HG02623 (cell line): ENCODE data around the gene RHBDF1.

Experiments used
- ATAC-seq: cut with Tn5 transposase; IDR thresholded peaks from one replicate; pipeline ENCODE4 v1.9.1; 2021; ENCODE audit warnings: moderate library complexity; ENCODE audit not compliant: unreplicated experiment

The RHBDF1 gene

DNA sequence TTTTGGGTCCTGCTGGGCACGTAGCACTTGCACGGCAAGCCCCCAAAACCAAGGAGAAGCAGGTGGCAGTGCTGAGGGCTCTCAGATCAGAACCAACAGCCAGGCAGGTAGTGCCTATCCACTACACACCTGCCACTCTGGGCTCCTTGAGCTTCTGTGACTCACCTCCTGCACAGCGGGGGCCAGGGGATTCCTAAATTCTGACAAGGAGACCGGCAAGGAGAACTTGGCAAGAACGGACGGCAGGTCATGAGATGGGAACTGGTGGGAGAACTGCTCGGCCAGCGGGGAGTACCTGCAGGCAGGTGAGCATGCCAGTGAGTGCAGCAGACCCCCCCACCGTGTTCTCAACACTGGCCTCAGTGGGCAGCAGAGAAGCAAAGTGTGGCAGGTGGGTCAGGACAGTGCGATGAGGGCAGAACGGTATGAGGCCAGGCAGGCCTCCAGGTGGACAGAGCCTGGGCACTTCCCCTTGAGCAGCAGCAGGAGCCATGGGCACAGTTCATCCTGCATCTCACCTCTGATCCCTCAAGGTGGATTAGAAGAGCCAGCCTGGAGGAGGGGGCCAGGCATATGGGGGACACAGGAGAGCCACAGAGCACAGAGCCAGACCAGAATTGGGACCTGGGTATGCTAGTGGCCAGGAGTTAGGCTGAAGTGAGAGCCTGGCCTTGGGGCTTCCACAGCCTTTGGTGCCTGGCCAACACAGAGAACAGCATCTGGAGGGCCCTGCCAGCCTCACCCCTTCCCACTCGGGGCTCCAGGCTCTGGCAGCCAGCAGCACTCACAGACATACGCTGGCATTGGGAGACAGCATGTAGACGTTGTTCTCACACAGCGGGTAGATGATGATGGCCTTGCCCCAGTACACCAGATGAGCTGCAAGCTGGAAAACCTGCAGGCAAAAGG lies 20.3 kb upstream of the RHBDF1 start:
- no peak for ATAC-seq

DNA sequence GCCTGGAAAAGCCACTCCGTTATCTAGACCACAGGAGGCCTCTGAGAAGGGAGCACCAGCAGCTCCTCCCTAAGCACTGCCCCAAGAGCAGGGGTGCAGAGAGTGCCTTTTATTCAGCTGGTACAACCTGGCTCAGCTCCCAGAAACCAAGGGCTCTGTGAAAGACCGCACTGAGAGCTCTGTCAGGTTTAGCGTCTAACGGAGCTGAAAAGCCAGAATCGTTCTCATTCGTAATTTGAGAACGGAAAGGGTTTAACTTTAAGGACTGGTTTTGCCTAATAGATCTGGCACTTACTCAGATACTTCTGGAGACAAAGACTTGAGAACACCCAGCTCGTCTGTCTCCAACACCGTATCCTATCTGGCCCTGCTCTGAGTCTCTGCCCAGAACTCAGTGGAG lies 19.1 kb upstream of the RHBDF1 start:
- no peak for ATAC-seq

DNA sequence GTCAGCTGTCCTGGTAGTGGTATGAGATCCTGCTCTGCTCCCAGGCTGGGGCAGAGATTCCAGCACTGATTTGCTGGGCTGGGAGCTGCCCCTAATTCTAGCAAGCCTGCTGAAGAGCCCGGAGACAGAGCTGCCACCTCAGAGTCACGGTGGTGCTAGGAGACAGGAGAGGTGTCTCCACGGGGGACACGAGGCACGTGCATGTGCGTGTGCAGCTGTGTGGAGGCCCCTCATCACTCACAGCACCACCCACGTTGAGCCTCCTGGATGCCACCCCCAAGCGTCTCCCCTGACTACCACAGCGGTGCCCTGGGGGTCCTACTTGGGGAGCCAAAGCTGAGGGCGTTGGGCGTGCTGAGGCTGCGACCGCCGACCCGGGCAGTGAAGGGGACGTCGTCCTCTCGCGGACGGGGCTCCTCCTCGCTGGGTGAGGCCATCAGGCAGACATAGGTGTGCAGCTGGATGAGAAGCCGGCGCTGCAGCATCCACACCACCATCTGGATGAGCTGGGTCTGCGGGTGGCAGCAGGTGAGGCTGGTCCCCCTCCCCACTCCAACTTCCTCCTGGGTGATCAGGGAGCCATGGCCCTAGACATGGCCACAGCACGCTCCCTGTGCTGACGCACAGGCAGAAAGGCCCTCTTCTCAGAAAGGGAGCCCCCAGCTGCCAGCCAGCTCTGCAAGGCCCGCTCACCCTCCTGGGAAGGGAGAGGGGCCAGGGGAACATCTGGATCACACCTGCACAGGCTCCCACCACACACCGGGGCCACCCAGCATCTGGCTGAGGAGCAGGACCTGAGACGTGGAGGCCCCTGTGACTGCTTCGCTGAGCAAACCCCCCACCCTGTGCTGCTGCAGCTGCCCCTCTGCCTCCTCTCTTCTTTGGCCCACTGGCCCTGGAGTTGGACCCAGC lies 17.2 kb upstream of the RHBDF1 start:
- no peak for ATAC-seq

DNA sequence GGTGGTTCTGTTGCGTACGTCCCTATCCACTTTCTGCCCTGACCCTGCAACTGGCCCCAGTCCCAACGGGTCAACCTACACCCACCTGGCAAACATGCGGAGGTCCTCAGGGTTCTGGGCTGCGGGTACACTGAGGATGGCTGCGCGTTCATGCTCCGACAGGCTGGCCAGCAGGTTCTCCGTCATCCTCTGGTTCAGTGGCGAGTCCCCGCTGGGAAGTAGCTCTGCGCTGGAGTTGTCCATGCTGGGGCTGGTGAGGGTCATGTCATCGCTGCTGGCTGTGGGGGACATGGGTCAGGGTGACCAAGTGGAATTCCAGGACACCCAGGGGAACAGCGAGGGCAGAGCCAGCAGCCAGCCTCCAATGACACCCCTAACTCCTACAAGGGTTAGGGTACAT lies 16.2 kb upstream of the RHBDF1 start:
- ATAC-seq: no peak

DNA sequence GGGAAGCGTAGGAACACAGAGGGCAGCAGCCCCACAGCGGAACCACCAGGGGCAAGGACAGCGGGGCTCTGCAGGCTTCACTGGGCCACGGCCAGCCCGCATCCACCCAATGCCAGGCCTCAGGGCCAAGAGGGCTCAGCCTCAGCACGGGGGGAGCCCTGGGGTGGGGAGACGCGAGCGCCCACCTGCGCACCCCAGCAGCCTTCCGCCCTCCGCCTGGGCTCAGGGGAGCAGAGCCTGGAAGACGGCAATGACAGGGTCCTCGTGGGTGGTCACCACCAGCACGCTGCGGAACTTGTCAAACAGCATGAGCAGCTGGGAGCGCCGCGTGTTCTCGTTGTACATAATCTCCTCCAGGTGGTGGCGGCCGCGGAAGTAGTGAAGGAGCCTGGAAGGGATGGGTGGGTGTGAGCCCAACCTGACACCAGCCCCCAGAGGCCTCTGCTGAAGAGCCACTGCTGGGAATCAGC lies 14.1 kb upstream of the RHBDF1 start:
- no peak for ATAC-seq

DNA sequence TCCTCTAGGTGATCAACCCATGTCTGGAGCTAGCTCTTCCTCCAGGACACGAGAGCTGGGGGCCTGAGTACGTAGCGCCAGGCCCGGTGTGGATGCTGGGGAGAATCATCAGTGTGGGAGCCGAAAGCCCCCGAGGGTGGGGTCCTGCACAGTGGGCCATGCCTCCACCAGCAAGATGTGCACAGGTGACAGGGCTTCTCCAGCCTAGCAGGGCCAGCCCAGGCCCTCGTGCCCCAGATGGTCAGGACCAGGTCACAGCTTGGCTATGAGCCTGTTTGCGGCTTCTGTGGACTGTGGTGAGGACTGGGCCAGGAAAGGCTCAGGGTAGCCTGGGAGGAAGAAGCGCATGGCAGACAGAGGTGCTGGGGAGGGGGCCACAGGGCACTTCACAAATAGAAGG lies 13.4 kb upstream of the RHBDF1 start:
- no peak for ATAC-seq

DNA sequence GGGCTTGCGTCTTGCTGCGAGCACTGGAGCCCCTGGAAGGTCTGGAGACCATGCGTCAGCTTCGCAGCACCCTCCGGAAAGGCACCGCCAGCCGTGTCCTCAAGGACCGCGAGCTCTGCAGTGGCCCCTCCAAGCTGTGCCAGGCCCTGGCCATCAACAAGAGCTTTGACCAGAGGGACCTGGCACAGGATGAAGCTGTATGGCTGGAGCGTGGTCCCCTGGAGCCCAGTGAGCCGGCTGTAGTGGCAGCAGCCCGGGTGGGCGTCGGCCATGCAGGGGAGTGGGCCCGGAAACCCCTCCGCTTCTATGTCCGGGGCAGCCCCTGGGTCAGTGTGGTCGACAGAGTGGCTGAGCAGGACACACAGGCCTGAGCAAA lies 13.0 kb upstream of the RHBDF1 start:
- ATAC-seq: no peak

DNA sequence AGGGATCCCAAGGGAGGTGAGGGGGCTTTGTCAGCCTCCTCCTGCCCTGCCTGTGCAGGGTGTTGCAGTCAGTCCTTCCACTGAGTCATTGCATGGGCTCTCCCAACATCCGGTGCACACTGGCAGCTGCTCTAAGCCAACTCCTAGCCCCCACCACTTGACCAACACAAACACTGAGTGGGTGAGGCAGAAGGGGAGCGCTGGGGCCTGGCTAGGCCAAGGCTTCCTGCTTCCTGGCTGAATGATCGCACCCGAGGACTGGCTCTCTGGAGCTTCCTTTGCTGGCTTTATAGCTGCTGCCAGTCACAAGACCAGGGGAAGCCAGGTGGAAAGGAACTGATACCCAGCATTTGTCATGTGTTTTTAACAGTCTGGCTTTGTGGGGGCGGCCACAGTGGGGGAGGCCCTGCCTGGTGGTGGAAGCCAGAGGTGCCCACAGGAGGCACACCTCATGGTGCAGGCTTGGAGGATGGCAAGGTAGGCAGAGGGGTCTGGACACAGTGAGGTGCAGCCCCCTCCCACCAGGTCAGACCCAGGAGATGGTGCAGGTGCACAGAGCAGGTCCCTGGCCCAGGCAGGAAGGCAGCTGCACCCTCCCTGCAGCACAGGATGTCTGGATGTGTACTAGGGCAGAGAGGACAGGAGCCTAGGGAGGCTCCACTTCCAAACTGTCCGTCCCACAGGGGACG lies 12.4 kb upstream of the RHBDF1 start:
- ATAC-seq: peak; percentile 53

DNA sequence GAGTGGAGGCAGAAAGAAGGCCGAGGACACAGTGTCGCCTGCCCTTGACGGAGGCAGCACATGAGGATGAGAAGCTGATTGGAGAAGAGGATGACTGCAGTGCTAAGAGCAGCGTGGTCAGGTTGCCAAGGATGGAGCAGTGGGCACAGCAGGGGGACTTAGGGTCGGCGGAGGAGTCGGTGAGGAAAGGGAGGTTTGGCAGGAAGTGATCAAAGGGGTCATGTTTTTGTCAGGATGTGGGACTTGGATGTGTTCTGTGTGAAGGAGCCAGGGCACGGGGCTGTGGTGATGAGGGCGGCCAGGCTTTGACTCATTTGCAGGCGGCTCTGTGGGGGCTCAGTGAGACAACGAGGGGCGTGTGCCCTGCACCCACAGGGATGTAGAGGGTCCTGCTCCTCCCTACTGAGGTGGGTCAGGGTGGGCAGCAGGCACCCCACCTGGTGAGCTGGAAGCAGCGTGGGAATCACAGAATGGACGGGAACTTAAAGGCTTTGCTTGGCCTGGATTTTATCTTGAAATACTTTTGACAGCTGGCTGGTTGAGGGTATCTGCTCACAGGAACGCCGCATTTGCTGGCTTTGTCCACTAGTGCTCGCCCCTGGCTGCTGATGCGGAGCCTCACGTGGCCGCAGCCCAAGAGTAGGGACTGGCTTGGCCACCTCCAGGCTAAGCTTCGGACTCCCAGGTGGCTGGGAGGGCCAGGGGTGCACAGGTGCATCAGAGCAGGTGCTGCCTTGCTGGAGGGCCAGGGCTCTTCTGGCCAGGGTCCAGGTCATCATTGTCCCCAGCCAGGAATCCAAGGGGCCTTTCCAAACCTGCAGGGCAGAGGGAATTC lies 11.6 kb upstream of the RHBDF1 start:
- ATAC-seq: no peak

DNA sequence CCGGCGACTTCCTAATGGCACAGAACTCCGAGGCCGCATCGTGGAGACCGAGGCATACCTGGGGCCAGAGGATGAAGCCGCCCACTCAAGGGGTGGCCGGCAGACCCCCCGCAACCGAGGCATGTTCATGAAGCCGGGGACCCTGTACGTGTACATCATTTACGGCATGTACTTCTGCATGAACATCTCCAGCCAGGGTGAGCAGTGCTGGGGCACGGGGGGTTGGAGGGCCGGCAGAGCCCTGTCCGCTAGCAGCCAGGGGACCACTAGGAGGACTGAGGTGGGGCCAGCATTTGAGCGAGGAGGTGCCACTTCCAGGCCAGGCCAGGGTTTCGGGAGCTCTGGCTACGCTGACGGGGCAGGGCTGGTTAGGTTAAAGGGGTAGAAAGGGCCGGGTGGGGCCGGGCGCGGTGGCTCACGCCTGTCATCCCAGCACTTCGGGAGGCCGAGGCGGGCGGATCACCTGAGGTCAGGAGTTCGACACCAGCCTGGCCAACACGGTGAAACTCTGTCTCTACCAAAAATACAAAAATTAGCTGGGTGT lies 10.7 kb upstream of the RHBDF1 start:
- no peak for ATAC-seq

DNA sequence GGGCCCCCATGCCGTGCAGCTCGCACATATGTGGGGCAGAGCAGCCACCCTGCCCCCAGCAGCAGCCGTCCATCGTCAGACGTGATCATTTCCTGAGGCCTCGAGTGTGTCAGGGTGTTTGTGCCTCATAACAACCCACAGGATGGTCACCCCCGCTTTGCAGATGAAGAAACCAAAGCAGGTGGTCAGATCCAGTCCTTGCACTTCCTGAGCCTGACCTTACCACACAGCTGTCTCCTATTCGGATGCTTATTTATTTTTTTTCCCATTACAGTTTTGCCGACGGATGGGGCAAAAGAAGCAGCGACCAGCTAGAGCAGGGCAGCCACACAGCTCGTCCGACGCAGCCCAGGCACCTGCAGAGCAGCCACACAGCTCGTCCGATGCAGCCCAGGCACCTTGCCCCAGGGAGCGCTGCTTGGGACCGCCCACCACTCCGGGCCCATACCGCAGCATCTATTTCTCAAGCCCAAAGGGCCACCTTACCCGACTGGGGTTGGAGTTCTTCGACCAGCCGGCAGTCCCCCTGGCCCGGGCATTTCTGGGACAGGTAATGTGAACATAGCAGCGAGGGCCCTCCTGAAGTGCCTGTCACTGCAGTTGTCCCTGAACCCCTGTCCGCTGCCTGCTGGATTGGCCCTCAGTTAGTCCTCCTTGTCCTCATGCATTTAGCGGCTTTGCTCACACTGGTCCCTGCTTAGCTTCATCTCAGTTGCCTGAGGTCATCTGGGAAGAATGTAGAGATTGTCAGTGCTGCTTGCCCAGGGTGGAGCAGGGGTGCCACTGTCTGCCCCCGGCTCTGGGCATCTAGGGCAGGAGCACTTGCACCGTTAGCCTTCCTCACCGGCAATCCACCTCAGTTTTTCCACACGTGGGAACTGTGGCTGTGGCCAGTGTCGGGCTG lies 7.0 kb upstream of the RHBDF1 start:
- no peak for ATAC-seq

DNA sequence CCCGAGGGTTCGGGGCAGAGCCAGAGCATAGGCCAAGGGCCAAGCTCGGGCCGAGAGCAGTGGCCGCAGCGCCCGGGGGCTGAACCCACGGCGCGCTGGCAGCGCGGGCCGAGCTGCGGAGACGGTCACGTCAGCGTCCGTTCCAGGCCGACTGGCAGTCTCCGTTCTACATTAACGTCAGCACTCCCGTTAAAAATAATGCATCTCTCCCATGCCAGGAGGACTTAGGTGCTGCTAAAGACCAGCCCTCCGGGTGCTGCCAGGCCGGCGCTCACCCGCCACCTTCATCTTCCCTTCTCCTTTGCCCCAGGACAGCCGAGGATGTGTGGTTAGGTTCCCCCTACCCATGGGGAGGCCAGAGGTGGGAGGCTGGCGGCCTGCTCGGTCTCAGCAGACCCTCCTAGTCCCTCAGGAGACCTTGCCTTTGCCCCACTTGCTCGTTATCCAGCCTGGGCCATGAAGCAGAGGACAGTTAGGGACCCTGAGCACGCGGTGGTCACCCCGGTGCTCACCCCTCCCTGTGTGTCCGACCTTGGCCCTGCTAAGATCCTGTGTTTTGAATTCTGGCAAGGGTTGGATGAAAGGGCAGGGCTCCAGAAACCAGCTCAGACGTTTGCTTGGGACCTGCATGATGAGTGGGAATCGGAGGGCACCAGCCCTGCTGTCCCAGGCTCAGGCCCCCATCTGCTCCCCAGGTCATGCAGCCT lies 6.2 kb upstream of the RHBDF1 start:
- ATAC-seq: peak; percentile 21

DNA sequence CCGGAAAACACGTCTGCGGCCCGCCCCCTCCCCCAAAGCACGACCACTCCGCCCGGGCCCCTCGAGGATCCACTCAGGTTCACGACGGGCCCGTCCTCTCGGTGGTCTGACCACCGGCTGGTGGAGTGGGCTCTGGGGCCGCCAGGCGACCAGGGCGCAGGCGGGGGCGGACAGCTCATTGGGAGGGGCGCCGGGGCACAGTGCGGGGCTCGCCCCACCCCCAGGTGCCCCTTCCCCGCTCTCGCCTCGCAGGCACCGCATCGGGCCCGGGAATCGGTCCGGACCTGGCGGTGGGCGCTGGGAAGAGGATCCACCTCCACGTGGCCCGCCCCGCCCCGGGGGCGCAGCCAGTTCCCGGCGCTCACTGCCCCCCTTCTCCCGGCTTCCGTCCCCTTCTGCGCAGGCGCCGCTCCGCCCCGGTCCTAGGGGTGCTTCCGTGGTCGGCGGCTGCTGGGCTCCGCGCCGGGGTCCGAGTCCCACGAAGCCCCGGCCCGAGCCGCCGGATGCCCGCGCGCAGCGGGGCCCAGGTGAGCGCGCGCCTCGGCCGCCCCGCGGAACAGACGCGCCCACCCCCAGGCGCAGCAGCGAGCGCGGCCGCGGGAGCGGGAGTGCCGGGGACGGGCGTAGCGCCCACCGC lies 5.5 kb upstream of the RHBDF1 start, which contains the start of gene MPG:
TSS of gene MPG (plus strand) at position 419 of the 637 bp plus-strand sequence. CDS start at position 504, 85 bp downstream.
- ATAC-seq: peak; percentile 58

DNA sequence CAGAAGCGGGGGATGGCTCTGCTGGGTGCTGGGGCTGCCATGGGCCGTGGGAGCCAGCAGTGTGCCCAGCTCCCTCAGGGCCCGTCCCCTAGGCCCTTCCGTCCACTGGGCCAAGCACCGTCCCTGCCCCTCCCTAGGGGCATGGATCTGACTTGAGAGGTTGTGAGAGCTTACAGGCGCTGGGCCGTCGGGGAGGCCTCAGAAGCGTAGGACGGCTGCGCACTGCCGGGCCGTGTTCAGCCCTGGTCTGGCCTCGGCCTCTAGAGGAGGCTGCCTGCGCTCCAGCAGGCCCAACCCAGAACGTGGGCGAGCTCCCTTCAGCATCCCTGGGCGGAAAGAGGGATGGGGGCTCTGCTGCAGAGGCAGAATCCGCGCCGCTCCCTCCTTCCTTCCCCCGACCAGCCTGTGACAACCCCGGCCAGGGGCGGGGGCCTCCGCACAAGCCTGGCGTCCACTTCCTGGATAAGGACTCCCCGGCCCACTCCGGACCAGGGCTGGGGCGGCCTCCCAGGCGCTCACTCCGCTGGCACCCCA lies 4.9 kb upstream of the RHBDF1 start:
- peak; percentile 13 for ATAC-seq

DNA sequence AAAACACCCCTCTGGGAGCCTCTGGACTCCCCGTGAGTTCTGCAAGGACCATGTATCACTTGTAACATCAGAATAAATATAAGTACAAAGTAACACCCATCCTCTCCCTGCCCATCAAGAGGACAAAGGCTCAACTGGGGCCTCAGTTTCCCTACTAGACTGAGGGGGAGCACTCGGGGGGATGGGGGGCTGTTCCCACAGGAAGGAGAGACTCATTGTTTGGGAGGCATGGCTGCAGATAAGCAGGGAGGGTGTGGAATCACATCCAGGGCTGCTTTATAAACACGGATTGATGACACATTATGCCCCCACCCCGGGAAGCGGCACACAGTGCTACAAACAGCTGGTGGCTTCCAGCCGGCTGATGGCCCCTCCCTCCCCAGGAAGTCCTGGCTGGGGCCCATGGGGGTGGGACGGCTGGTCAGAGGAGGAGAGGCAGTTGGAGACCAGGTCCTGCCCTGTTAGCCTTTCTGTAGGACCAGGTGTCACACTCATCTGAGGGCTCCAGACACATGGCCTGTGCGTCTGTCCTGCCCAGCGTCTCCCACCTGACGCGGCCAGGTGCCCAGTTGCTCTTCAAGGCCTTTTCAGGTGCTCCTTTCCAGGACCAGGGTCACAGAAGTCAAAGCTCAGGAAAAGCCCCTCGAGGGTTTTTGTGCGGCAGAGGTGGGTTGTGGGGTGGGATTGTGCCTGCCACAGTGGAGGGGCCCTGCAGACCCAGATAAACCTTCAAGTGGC lies 4.3 kb upstream of the RHBDF1 start:
- no peak for ATAC-seq

DNA sequence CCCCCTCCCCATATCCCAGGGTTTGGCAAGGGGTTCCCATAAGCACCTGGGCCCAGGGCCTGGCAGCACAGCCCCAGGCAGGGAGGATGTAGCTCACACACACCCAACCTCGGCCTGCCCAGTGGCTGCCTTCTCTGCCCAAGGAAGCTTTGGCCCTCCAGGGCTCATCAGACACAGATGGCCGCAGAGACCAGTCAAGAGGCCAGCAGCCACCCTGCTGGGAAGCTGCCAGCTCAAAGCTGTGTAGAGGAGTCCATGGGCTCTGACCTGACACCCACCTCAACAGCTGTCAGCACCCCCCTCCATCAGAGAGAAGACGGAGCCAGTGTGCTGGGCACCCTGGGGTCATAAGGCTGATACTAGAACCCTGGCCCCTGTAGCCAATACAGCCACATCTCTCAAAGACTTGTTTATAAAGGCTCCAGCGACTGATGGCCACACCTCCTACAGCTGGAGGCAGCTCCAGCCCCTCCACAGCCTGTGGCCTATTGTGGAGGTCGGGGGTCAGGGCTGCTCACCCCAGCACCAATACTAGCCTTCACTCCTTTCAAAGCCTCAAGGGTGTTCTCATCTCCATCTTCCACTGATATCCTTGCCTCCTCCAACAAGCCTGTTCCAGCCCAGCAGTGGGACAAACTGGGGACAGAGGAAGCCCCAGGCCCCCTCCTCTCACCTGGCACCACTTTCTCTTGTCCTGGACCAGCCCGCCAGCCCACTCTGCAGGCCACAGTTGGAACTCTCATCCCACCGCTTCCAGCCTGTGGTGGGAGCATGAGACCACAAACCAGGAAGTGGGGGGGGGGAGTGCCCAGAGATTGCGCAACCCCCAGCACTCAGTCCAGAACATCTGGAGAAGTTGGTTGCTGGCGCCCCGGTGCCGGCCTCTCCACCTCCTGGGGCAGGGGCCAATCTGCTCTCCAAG lies 3.4 kb upstream of the RHBDF1 start:
- ATAC-seq: no peak
